Measurements from ENCODE around the gene ZCCHC2.
A peak's percentile ranks its signal among the peaks of the same experiment; 100 is the strongest.

ZCCHC2 gene

DNA sequence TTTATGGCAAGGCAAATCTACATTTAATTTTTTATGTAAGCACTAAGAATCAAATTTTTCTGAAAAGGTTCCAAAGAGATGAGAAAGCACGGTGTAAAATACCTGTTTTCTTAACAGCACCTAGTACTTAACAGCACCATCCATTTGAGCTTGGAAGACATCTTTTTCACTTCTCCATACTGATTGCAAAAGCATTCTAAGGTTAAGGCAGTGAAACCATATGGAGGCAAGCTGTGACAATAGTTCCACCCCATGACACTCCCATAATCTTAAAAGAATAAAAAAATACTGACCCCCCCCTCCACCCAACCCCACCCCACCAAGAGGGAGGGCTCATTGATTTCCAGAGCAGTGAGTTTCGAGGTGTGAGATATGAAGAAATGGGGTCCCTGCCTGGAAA, 60.6 kb downstream of the ZCCHC2 start:
- no peak for DNase-seq

DNA sequence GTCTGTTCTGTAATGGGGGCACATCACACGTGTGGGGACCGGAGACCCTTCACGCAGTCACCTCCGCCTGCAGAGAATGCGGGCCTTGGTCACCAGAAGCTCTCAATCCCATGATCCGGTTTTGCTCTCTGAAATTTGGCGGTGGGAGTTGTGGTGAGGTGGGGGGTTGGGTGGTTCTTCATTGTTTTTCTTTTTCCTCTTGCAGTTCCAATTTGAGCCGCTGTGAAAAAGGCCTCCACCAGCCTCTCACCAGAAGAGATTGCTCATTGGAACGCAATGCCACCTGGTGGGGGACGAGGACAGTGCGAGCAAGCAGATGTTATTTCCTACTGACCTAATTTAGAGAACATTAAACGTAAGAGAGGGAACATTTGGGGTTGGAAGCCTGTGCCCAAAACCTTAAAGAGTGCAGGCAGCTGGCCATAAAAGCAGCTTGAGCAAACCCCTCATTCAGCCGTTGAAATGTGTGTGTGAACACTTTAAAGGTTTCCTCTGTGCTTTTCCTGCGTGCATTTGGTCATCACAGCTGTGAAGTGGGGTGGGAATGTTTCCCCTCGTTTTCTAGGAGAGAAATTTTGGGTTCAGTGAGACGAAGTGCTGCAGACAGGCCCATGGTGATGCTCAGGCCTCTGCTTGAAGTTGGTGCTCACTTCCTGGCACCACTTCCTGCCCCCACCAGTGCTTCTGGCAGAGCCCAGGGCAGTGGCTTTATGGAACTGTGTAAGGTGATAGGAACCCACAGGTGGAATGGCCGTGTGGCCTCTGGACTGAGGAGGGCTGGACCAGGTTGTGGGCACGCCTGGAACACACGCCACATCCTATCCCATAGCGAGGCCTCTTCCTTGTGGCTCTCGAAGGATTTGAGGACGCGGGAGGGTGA, 61.7 kb downstream of the ZCCHC2 start:
- peak; percentile 86 for DNase-seq

DNA sequence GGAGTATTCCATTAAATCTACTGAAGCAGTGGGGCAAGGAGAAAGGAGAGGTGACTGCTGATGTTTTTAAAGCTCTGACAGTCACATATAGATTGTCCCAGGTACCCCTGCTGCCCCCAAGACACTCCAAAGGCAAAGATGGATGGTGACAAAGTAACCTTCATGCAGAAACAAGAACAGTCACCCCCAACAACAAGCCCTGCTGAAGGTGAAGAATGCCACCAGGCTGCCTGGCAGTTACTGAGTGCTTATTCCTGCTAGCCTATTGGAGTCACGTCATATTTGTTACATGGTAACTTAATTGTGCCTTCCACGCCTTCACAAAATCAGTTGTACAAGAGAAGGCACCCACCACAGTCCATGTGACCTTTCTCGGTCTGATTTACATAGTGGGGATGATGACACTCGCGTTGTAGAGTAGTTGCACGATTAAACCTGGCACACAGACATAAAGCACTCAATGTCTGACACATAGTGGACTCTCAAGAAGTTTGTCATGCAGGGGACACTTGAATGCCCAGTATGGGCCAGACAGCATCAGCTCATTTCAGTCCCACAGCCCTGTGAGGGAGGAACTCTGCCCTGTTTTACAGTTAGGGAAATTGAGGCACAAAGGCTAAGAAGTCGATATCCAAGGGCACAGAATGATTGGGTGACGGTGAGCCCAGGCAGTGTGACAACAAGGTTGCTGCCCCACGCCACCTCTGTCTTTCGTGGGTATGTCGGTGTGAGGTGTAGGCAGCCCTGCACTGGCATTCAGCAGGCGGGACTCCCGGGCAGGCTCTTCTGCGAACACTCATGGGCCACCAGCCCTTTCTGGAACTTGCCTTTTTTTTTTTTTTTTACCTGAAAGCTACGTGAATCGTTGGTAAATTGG, 62.7 kb downstream of the ZCCHC2 start:
- no peak for DNase-seq

DNA sequence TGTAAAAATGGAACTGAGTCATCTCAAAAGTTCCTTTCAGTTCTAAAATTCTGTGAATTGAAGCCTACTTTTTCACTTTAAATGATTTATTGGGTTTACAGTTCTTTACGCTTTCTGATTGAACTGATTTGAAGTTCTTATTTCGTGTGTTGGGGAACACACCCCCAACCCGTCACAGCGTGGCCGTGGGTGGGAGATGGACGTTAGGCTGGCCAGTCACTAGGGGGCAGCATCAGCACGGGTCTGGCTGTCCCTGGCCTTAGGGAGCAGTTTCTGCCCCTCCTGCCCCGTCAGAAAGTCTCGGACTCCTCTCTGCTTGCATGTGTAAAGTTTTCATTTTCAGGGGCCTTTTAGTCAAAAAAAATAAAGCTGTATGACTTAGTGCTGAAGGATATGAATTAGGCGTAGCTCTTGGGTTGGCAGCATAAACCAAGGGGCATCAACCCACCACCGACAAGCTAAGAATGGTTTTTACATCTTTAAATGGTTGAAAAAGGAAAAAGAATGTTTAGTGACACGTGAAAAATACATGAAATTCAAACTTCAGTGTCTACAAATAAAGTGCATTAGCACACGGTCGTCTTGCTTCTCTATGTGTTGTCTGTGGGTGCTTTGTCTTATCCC, 63.4 kb downstream of the ZCCHC2 start:
- peak; percentile 59 for DNase-seq

DNA sequence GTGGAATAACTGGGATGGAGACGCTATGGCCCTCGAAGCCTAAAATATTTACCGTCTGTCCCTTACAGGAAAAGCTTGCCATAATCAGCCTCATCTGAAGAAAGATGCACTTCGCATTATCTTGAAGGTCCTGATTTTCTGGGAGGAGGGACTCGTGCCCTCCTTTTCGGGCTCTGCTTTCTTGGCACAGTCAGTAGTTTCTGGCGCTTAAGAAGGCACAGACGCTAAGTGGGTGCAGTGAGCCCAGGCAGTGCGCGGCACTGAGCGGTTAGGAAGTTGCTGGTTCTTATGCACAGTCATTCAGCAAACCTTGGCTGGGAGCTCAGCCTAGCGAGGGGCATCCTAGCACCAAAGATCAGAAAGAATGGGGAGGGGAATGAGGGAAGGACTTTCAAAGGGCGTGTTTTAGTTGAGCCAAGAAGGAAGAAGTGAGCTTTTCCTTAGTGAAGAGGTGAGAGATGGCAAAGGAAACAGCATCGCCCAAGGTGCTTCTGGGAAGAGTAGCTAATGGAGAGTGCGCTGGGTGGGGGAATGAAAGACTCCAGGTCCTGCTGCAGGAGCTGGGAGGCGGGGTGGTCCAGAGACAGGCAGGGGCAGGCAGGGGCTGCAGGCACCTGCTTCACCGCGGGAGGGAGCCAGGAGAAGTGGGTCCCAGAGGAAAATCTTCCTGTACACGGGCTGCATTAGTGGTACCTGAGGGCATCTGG, 64.1 kb downstream of the ZCCHC2 start:
- no peak for DNase-seq

DNA sequence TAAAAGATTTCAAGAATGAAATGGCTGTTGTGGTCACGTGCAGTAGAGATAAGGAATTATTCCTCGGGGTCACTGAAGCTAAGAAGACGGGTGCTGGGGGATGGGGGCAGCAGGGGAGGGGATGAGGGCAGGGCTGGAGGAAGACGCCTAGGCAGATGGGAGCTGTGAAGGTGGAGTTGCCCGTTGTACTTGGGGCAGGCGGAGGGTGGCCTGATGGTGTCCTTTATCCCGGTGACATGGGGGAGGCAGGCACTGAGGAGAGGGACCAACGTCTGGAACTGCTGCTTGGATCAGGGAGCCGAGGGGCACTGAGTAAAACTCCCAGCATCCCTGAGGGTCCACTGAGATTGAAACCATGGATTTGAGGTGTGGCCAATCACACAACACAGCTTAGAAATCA, 64.9 kb downstream of the ZCCHC2 start:
- DNase-seq = no peak

DNA sequence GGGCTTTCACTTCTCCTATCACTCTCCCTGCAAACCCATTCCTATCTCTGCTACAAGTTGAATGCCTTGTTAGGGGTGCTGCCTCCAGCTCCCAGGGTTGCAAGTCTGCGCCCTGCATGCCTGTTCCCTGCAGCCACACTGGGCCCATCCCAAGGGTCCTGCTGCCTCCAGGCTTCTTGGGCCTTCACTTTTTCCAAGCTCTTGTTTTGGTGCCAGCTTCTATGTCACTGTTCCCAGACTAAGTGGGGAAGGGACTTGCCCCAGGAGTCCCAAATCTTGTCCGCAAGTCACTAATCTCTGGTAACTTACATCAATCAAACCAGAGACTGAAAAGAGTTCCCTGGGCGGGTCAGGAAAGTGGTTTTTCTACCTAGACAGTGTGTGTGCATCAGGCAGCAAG, 65.4 kb downstream of the ZCCHC2 start:
- DNase-seq = no peak

DNA sequence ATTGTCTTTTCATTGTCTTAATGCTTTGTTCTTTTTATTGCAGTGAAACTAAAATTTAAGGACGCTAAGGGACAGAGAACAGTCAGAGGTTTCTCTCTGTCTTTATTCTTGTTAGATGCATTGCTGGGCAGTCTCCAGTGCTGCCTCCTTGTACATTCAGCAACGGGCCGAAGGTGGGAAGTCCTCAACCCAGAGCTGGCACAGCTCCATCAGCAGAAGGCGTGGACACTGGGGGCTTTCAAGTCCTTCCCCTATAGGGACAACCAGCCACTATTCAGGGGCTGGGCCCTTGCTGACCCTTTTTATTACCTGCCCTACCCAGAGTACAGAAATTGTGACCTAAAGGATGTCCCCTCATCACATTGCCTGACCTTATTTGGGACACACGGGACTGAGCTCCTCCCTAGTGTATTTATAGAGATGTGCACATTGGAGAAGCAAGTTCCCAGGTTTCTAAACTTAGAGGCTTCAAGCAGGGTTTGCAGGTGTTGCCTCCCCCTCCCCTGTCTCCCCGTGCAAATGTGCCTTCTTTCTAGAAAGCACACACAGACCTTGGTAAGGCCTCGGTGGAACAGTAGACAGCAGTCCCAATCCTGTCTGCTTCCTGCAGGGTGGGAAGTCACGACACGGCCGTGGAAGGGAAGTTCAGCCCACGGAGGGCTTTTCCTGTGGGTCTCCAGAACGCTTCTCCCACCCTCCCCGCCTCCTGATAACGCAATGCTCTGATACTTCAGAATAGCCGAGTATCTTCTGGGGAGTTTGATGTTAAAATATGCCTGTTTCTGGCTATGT, 68.2 kb downstream of the ZCCHC2 start:
- DNase-seq = no peak

DNA sequence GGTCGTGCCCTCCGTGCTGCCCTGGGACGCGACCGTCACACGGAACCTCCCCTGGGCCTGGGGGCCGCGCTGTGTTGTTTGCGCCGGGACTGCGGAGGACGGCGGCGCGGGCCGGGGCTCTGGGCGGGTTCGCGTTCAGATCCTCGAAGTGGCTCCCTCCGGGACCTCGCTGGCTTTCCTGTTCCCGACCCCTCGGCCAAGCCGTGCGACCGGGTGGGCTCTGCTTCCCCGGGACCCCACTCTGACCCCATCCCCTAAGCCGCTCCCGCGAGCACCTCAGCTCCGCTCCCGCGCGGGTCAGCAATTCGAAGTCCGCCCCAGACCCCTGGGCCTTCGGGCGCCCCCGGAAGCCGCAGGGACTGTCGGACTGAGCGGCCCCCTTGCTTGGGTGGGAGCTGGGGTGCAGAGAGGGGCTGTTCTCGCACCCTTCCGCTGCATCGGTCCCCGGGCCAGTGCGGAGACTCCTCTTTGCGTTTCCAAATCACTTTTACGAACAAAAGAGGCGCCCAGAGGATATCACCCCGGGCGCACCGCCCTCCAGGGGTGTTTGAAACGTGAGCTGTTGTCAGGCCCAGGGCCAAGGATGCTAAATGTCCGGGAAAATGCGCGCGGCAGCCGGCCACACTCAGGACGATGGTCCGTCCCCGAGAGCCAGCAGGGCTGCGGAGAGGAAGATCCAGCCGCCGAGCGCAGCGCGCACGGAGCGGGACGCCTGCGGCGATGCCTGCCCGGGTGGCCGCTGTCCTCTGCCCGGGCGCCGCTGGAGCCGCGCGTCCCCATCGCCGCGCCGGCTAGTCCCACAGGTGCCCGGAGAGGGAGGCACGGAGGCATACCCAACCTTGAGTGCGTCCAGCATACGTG, 73.5 kb downstream of the ZCCHC2 start:
- DNase-seq = no peak

DNA sequence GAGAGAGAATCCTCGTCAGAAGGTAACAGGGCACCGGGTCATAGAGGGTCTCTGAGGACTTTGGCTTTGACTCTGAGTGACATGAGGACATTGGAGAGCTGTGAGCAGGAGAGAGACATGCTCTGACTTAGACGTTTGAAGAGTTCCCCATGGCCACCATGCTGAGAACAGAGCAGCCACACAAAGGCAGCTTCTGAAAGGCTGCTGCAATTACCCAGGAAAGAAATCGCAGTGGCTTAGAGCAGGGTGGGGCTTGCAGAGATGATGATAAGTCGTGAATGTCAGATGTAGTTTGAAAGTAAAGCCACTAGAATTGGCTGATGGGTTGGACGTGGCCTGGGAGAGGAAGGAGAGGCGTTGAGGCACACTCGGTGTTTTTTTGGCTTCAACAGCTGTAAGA, 79.0 kb downstream of the ZCCHC2 start:
- no peak for DNase-seq

DNA sequence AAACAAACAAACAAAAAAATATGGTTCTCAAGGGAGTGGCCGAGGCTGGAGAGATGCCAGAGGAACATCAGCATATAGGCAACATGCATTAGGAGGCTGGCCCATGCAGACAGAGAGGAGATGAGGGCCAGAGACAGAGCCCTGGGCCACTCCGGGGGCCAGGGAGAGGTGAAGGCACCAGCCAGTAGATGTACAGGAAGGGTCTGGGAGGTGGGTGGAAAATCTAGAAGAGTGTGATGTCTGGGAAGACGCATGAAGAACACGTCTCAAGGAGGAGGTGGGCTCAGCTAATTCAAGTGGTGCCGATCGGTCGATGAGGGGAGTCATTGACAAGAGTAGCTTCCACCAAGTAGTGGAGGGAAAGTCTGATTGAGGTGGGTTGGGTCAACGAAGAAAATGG, 79.9 kb downstream of the ZCCHC2 start:
- DNase-seq = no peak

DNA sequence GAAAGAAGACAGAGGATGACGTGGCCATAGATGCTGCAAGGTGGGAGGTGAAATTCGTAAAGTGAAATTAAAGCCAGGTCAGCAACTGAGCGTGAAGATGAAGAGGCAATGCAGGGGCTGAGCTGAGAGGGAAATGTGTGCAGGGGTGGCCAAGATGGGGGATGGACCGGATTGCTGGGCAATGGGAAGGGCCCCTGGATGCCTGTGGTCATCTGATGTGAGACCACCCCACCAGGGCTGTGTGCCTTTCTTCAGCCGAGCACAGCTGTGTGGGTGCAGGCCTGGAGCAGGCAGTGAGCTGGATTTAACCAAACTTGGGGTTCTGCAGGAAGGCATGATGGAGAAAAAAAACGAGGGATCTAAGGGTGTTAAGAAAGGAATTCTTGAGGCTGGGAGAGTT, 80.4 kb downstream of the ZCCHC2 start:
- DNase-seq = no peak

DNA sequence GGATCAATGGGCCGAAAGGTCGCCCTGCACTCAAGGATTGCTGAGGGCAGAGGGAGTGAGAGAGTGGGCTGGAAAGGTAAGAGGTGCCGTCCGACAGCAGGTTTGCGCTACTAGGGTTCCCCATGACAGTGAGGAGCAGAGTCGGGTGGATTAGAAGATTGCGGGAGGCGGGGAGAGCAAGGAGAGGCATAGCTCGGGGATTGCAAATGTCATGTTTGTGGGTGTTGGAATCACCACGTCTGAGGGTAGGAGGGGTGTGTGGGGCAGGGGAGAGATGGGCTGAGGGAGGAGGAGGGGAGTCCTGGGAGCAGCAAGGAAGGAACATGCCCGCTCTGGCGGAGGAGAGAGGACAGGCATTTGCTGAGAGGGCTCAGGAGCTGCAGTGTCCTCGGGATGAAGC, 81.2 kb downstream of the ZCCHC2 start:
- no peak for DNase-seq

DNA sequence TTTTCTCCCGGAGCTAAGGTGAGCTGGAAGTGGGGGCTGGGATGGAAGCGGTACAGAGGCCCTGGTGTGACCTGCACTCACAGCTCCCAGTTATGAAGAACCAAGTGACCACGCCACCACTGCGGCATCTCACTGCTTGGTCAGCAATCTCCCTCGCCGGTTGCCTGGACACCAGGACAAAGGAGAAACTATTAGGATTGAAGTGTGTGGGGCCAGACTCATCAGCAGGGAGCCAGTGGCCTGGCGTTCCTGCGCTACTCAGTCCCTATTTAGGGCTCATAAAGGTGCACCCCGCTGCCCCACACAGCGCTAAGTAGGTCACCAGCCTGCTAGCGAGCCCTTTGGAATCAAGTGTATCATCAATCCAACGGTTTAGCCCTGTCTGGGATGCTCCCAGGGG, 82.9 kb downstream of the ZCCHC2 start:
- DNase-seq = no peak

DNA sequence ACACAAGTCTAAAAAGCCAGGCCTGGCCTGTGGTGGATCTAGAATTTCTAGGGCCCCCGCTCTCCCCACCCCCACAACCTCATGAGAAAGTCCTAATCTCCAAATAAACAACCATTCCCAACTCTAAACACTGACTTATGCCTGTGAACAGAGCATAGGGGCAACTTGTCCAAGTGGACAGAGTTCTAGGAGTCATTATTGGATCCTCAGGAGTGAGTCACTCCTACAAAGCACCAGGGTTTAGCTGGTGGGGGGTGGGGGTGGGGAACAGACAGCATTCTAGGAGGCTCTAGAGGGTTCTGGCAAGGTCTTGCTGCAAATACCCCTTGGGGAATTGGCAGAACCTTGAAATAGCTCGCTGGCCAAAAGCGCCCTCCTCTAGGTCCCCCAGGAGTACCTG, 83.3 kb downstream of the ZCCHC2 start:
- DNase-seq = peak; percentile 20

DNA sequence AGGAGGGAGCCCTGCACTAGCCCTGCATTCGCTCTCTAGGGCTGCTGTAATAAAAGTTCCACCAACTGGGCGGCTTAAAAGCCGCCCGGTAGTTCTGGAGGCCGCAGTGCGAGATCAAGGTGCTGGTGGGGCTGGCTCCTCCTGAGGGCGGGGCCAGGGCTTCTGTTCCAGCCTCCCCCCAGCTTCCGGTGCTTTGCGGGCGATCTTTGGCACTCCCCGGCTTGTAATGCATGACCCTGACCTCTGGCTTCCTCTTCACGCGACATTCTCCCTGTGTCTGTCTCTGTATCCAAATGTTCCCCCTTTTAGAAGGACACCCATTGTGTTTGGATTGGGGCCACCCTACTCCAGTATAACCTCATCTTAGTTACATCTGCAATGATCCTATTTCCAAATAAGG, 84.5 kb downstream of the ZCCHC2 start:
- DNase-seq = no peak

DNA sequence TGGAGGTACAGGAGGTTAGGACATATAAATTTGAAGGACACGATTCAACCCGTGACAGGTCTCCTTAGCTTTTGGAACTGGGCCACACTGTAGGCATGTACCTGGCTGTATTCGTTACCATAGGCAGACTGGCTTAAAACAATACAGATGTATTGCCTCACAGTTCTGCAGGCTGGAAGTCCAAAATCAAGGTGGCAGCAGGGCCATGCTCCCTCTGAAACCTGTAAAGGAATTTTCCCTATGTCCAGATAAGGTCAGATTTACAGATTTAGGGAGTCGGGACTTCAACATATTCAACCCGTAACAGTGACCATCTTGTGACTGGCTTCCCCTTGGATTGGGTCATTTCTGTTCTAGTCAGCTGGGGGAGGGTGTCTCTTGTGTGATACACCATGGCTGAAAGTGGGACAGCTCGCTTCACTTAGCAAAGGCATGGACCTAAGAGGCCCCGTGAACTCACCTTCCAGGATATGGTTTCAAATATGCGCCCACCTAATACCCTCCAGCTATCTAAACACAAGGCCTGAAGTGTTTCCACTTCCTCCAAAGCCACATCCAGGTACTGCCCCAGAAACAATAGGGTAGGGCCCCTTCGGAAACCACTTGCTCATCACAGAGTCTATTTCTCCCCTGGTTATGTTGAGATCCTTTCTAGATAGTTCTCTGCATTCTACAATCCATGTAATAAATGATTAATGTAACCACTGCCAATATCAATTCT, 85.0 kb downstream of the ZCCHC2 start:
- DNase-seq = no peak

DNA sequence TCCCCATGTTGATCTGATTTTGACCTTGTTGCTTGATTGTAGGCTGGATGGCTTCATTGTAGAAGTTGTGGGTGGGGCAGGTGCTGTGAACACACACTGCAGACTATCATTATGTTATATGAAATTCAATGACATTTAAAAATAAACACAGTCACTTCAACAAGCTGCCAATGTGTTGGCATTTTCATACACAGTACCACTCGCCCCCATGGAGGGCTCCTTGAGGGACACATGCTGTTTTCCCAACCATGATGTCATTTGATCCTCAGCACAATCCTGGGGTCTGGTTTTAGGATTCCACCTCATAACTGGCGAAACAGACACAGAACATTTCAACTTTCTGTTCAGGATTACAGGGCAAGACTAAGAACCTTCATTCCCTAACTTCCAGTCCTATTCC, 86.9 kb downstream of the ZCCHC2 start:
- DNase-seq = no peak

DNA sequence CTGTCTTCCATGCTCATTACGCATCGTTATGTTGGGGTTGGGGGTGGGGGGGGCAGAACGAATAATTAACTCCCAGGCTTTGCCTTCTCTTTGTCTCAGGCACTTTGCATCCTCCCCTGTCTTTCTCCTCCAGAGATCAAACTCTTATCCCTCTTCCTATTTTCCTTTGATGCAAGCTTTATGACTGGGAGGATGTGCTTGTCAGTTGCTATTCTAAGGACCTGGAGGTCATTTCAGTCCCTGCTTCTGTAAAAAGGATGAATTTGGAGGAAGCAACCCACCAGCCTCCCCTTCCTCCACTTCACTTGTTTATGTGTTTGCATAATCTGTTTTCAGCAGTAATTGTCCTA, 87.5 kb downstream of the ZCCHC2 start:
- DNase-seq = no peak

DNA sequence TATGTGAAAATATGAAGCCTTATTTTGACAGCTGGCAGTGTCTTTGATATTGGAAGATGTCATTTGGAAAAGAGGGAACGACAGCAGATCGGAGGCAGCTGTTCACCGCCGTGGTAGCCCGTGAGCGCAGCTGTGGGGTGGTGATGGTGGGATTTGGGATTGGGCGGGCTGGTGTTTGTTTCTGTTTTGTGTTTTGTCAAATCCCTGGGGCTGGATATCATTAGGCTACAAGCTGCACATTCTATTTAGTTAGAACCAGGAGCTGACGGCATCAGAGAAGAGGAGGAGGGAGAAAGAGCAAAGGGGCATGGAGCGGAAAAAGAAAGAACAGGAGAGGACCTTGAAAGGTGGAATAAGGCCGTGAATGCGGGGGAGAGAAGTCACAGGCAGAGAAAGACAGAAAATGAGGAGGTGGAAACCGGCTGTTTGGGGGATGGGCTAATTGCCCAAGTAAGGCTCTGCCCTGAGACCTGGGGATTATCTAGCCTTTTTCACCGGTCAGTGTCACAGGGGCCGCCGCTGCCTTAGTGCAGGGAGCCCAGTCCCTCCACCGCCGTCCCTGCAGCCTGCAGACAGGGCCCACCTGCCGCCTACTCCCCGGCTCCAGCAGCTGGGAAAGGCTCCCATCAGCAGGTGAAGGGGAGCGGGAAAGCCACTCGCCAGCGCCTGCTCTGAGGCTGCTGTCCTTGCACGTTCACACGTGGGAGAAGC, 88.0 kb downstream of the ZCCHC2 start:
- DNase-seq = no peak
